Measurements from ENCODE around the gene ANKRD44. TPM values are rescaled to one million over a fixed set of nuclear protein-coding genes. Genes with fewer than 3 reads are reported as not detected.

Gene ANKRD44
- total RNA-seq, 1 donor from 2014 or later = 14.2 TPM

GRCh38 chr2:196939371-196939770 lies 371.2 kb downstream of the ANKRD44 start:
- no peaks in the 10 kb centered on the region for H3K27me3 Mint-ChIP-seq
- H3K9me3 Mint-ChIP-seq = no peaks in the 10 kb centered on the region
- H3K4me1 Mint-ChIP-seq (ENCODE audit: unreplicated experiment) = no peaks in the 10 kb centered on the region
- no peak overlapping the region for H3K4me3 Mint-ChIP-seq
- no peaks in the 10 kb centered on the region for H3K36me3 Mint-ChIP-seq
- DNase-seq (ENCODE audit: extremely low spot score, unreplicated experiment) = no peak
- no peak overlapping the region for H3K27ac Mint-ChIP-seq
- no peak for TF ChIP-seq CTCF (conservative IDR thresholded peaks at IDR 0.05)

Other genes with a start within 250 kb of the ANKRD44 start
- 266 and 296 TPM in 2 replicates for gene SF3B1, start 124.2 kb upstream of the ANKRD44 start, total RNA-seq (ENCODE audit: low replicate concordance)
- 12.7 and 17.8 TPM in 2 replicates for gene COQ10B, start 142.8 kb upstream of the ANKRD44 start, total RNA-seq (ENCODE audit: low replicate concordance)
- 375 and 473 TPM in 2 replicates for gene HSPD1, start 189.1 kb upstream of the ANKRD44 start, total RNA-seq (ENCODE audit: low replicate concordance)
- 165 and 167 TPM in 2 replicates for gene HSPE1, start 189.6 kb upstream of the ANKRD44 start, total RNA-seq (ENCODE audit: low replicate concordance)
- gene MOB4, start 205.3 kb upstream of the ANKRD44 start, total RNA-seq (ENCODE audit: low replicate concordance) = 27.3 and 30.7 TPM in 2 replicates